Left lung (tissue), 10 donors: Measurements from ENCODE around the gene IRX6. TPM values are rescaled to one million over a fixed set of nuclear protein-coding genes. Genes with fewer than 3 reads are reported as not detected.

ENCODE experiments used
- ATAC-seq: fragments of 200-7000 bp; cut with Tn5 transposase; one replicate; pipeline ENCODE4 v1.9.1; 2020; ENCODE audit warnings: moderate library complexity
- DNase-seq, 4 donors: peaks; one replicate each; pipeline ENCODE4 v3.0.0-alpha.2; 2013 to 2020
- H3K27ac ChIP-seq, 2 donors: fragments of 200-600 bp; sonication (generic) in 1 of 2; one replicate each; pipeline versions ENCODE4 v1.5.0 to v1.8.0; 2020 to 2021
- H3K27me3 ChIP-seq, 2 donors: fragments of 200-600 bp; sonication (generic) in 1 of 2; one replicate each; pipeline versions ENCODE4 v1.5.0 to v1.8.0; 2020 to 2021
- H3K36me3 ChIP-seq, 2 donors: fragments of 200-600 bp; sonication (generic) in 1 of 2; one replicate each; pipeline versions ENCODE4 v1.5.0 to v1.8.0; 2020 to 2021
- H3K4me1 ChIP-seq, 2 donors: fragments of 200-600 bp; one replicate each; pipeline ENCODE4 v1.8.0; 2021
- H3K4me3 ChIP-seq, 2 donors: fragments of 200-600 bp; sonication (generic) in 1 of 2; one replicate each; pipeline versions ENCODE4 v1.5.0 to v1.8.0; 2020 to 2021; ENCODE audit warnings: mild to moderate bottlenecking in 1 of 2
- H3K9me3 ChIP-seq, 2 donors: fragments of 200-600 bp; sonication (generic) in 1 of 2; one replicate each; pipeline versions ENCODE4 v1.5.0 to v1.8.0; 2020 to 2021
- intact Hi-C, 2 donors: fragments of 100-400 bp; cut with DNase I; formaldehyde crosslinking; loops; one replicate each; pipeline versions ENCODE4 v1.11.2 to v1.14.2; 2022
- polyA plus RNA-seq, 6 donors: library from polyadenylated mRNA; unstranded; fragments of 120-200 nt; gene quantifications; one replicate each; pipeline ENCODE4 v1.2.1, GENCODE V29; 2013; ENCODE audit not compliant: insufficient read length in 6 of 6
- total RNA-seq, 2 donors: library from RNA; stranded (reverse); fragmentation: NEBNext Ultra II Directional; extraction: Animal tissue kit (Norgen Biotek cat#: 25700); gene quantifications; one replicate each; pipeline ENCODE4 v1.2.1, GENCODE V29; 2021
- TF ChIP-seq, protein P1 (sequence below), 2 donors: fragments of 200-600 bp; sonication (generic) in 1 of 2; IDR thresholded peaks; one replicate each; pipeline versions ENCODE4 v1.5.0 to v1.8.0; 2021; ENCODE audit warnings: antibody characterized with exemption in 2 of 2
- donor health status: DM: no; HTN: yes; CAD: no.
- donor health status: DM: no; HTN: no; CAD: no.

Gene IRX6
- total and polyA plus RNA-seq, 8 donors = 2.6 to 14.0 (median 11.2) TPM

- Histone ChIP-seq H3K36me3 (no peaks in the 10 kb centered on the region), H3K4me1 (no peaks in the 10 kb centered on the region), H3K4me3 (no peak overlapping the region), H3K9me3 (no peaks in the 10 kb centered on the region), H3K27me3 (no peaks in the 10 kb centered on the region), H3K27ac (no peak overlapping the region)
- intact Hi-C loops = no loop called here
- TF ChIP-seq, protein P1, sequence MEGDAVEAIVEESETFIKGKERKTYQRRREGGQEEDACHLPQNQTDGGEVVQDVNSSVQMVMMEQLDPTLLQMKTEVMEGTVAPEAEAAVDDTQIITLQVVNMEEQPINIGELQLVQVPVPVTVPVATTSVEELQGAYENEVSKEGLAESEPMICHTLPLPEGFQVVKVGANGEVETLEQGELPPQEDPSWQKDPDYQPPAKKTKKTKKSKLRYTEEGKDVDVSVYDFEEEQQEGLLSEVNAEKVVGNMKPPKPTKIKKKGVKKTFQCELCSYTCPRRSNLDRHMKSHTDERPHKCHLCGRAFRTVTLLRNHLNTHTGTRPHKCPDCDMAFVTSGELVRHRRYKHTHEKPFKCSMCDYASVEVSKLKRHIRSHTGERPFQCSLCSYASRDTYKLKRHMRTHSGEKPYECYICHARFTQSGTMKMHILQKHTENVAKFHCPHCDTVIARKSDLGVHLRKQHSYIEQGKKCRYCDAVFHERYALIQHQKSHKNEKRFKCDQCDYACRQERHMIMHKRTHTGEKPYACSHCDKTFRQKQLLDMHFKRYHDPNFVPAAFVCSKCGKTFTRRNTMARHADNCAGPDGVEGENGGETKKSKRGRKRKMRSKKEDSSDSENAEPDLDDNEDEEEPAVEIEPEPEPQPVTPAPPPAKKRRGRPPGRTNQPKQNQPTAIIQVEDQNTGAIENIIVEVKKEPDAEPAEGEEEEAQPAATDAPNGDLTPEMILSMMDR (IDR thresholded peaks at IDR 0.05) = no peak
- ATAC-seq (no peak), DNase-seq (no peak)
These were observed 46.5 kb upstream of the IRX6 start for GRCh38 chr16:55277536-55277935.

DNA sequence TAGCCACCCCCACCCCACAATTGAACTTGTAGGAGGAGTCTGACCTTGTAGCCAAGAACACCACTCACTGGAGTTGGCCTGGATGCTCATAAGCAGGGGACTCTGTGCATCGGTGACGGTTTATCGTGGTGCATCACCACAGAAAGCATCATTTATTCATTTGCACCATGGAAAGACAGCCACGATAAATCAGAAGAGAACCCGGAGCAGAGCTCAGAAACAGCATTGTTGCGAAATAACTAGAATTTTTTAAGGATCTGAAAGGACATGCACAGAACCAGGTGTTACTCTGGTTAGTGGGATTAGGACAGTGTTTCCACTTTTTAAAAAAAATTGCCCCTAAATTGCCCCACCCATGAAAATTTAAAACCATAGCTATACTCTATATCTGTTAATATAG lies 44.4 kb upstream of the IRX6 start:
- TF ChIP-seq, protein P1 (IDR thresholded peaks at IDR 0.05) = no peak

GRCh38 chr16:55280587-55280986 lies 43.4 kb upstream of the IRX6 start:
- intact Hi-C loops = no loop called here
- no peak overlapping the region for H3K4me3 ChIP-seq
- DNase-seq = no peak
- no peak for ATAC-seq
- no peaks in the 10 kb centered on the region for H3K4me1 ChIP-seq
- TF ChIP-seq, protein P1 (IDR thresholded peaks at IDR 0.05) = no peak
- no peaks in the 10 kb centered on the region for H3K27me3 ChIP-seq
- no peak overlapping the region for H3K27ac ChIP-seq
- no peaks in the 10 kb centered on the region for H3K9me3 ChIP-seq
- no peaks in the 10 kb centered on the region for H3K36me3 ChIP-seq

More for the DNA sequence above, 44.4 kb upstream of the IRX6 start:
- DNase-seq (no peak), ATAC-seq (no peak)
- Histone ChIP-seq H3K4me3 (no peak overlapping the region), H3K4me1 (no peaks in the 10 kb centered on the region), H3K27me3 (no peaks in the 10 kb centered on the region), H3K9me3 (no peaks in the 10 kb centered on the region), H3K27ac (no peak overlapping the region), H3K36me3 (no peaks in the 10 kb centered on the region)
- intact Hi-C loops = no loop called here

- ATAC-seq = no peak
- no peak overlapping the region for H3K4me3 ChIP-seq
- no peaks in the 10 kb centered on the region for H3K4me1 ChIP-seq
- no peaks in the 10 kb centered on the region for H3K27me3 ChIP-seq
- H3K9me3 ChIP-seq = peaks cover 0 to under 1% of the 10 kb centered on the region in 2 donors
- intact Hi-C loops = no loop called here
- no peaks in the 10 kb centered on the region for H3K36me3 ChIP-seq
- H3K27ac ChIP-seq = no peak overlapping the region
- TF ChIP-seq, protein P1 (IDR thresholded peaks at IDR 0.05) = no peak
- DNase-seq = no peak
These were observed 41.6 kb upstream of the IRX6 start for GRCh38 chr16:55282441-55282840.

DNA sequence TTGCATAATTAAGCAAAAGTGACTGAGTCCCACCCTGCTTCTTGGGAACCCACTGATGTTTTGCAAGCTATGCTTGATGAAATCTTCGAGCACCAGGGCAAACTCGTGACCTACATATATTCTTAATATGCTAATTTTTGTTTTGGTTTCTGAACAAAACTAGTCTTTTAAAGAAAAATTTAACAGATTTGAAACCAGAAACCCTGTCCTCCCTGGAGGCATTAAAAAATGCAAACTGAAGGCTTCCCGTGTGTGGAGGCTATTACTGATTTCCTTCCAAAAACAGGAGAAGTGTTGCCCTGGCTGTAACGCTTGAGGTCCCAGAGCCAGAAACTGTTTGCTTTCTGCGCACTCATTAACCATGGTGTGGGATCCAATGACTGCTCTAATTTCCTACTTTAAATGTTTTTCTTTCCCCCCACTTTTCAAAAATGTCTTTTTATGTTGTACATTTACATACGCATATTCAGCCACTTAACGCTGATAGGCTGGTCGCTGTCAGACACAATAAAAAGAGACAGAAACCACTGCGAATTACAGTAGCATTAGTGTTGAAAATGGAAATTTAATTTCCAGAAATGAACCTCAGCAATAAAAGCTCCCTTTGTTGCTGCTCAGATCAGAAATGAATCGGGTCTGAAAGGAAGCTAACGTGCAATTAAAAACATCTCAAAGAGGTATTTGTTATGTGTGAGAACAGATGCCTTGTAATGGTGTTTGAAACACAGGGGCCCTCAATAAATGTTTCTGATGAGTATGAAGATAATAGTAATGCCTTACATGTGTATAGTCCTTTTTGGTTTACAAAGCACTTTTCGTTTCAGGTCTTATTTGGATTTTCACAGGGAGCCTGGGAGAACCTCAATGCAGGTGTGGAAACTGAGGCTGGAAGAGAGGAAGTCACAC lies 39.9 kb upstream of the IRX6 start:
- Histone ChIP-seq H3K4me3 (no peak overlapping the region), H3K4me1 (no peaks in the 10 kb centered on the region), H3K9me3 (peaks cover 0 to 15% of the 10 kb centered on the region in 2 donors), H3K27ac (no peak overlapping the region), H3K36me3 (no peaks in the 10 kb centered on the region), H3K27me3 (no peaks in the 10 kb centered on the region)
- intact Hi-C loops = no loop called here
- DNase-seq (peak in 1 of 4 donors; percentile 8), ATAC-seq (peak; percentile 50)
- TF ChIP-seq, protein P1 (IDR thresholded peaks at IDR 0.05) = no peak
